Measurements from ENCODE around the gene SNX24. TPM values are rescaled to one million over a fixed set of nuclear protein-coding genes. Genes with fewer than 3 reads are reported as not detected.
"Not testable (repeated sequence)": the region's sequence is repeated elsewhere in the genome, so short reads cannot be mapped to it uniquely, and the experiment has no call there.

Gene SNX24
- total RNA-seq, 1 donor from 2014 or later = 19.3 TPM

GRCh38 chr5:122871661-122872060 is 26.2 kb downstream of the SNX24 start:
- no peak for DNase-seq

DNA sequence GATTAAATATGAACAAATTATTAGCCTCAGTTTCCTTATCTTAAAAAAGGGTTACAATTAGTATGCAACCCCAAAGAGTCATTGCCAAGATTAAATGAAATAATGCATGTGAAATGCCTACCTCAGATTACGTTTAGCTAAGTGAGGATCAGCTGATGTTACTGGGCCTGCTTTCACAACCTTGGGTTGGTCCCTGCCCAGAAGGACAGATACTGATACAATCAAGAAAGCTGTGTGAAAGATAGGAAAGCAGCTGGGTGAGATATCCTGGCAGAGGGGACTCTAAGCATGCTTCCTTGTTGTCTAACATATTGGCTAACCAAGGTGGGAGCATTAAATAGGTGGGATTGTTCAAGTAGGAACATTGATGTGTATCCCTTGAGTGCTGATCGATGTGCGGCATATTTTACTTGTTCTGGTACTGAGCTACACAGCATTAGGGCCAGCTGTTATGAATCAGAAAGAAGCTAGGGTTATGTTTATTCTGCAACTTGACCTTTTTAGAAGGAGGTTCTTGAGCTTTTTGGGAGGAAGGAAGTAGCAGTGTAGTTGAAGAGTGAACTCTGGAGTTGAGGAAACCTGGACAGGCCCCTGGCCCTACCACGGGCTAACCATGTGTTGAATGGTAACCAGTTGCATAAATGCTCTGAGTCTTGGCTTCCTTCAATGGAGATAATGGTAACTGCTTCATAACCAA is 28.9 kb downstream of the SNX24 start:
- DNase-seq = no peak

GRCh38 chr5:122877518-122877917 is 32.1 kb downstream of the SNX24 start:
- no peak for DNase-seq

GRCh38 chr5:122879076-122879475 is 33.7 kb downstream of the SNX24 start:
- DNase-seq = peak; percentile 78

- no peak for DNase-seq
Measured at GRCh38 chr5:122880170-122880689, 34.8 kb downstream of the SNX24 start.

DNA sequence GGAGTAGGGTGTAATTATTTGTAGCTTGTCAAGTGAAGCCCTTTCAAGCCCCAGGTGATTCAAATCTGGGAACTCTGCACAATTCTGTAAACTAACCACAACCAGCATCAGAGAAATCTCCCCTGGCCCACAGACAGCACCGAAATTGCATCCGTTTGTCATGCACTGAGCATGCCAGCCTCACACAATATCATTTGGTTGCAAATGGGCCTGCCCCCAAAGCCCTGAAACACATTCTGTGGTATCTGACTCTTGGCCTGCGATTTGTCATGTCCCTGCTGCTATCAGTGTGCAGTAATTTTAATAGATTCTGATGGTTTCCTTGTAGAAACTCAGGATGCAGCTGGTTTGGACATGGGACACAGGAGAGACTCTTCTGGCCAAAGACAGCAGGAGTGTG is 35.3 kb downstream of the SNX24 start:
- peak; percentile 14 for DNase-seq

- DNase-seq = no peak
Measured at GRCh38 chr5:122882831-122883230, 37.4 kb downstream of the SNX24 start.

- DNase-seq = no peak
Measured at GRCh38 chr5:122885045-122885517, 39.7 kb downstream of the SNX24 start.

DNA sequence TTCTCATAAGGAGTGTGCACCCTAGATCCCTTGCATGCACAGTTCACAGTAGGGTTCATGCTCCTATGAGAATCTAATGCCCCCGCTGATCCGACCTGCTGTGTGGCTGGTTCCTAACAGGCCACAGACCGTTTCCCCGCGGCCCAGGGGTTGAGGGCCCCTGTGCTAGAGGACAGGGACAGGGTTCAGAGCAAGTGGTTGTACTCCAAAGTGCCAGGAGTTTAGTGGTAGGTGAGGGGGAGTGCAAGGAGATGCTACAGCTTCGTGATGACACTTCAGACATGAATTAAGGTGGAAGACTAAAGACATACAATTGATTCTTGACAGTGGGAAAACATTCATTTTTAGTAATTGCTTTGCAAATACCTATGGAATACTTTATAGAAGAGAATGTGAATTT is 40.5 kb downstream of the SNX24 start:
- no peak for DNase-seq

- no peak for DNase-seq
Measured at GRCh38 chr5:122895141-122895540, 49.7 kb downstream of the SNX24 start.

DNA sequence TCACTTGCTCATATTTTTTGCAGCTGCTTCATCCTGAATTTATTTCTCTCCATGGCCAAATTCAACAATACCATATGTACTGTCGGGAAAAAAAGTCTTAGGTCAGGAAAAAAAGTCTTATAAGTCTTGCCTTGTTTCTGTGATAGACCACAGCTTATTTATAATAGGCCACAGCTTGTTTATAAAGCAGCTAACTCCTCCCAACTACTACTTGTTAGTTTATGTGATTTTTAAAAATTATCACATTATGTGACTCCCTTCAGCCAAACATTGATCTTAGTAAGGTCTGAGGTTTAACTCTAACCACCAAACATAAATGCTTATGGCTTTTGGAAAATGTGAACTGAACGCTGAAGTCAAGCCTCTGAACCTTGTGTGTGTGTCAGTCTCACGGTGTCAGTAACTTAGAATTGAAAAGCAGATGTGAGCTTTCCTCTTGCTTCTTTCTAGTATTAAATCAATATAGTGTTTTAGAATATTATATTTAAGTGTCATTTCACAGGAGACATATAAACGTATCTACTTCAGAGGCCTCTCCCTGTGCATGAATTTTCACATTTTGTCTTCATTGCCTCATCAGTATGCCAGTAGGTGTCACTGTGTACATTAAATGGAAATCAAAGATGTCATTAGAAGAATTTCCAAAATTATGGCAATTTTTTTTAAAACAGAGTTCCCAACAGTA is 51.3 kb downstream of the SNX24 start:
- peak; percentile 70 for DNase-seq

GRCh38 chr5:122897283-122897602 is 51.8 kb downstream of the SNX24 start:
- no peak for DNase-seq

- no peak for DNase-seq
Measured at GRCh38 chr5:122901346-122901745, 55.9 kb downstream of the SNX24 start.

DNA sequence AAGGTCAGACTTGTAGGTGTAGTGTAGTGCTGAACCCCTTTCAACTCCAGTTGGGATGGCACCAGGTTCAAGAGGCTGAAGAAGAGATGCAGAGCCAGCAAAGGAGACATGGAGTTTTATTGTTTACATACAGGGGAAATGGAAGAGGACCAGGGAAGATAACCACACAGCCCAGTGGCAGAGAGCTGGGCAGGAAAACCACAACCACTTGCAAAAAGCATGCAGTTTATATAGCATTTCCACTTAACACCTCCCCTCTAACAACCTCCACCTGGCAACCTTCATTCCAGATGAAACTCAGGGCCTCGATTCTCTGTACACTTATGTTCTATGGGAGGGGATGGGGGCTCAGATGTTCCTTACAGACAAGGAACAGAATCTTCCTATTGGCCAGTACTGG is 56.9 kb downstream of the SNX24 start:
- DNase-seq = no peak

GRCh38 chr5:122906768-122907167 is 61.4 kb downstream of the SNX24 start:
- DNase-seq = no peak

GRCh38 chr5:122907276-122907675 is 61.9 kb downstream of the SNX24 start:
- DNase-seq = no peak

GRCh38 chr5:122908108-122908507 is 62.7 kb downstream of the SNX24 start:
- DNase-seq = no peak

- DNase-seq = no peak
Measured at GRCh38 chr5:122908662-122909061, 63.2 kb downstream of the SNX24 start.

- no peak for DNase-seq
Measured at GRCh38 chr5:122909470-122910100, 64.2 kb downstream of the SNX24 start.

- DNase-seq = not testable (repeated sequence)
Measured at GRCh38 chr5:122913436-122913835, 68.0 kb downstream of the SNX24 start.

- no peak for DNase-seq
Measured at GRCh38 chr5:122915717-122916461, 70.5 kb downstream of the SNX24 start.

DNA sequence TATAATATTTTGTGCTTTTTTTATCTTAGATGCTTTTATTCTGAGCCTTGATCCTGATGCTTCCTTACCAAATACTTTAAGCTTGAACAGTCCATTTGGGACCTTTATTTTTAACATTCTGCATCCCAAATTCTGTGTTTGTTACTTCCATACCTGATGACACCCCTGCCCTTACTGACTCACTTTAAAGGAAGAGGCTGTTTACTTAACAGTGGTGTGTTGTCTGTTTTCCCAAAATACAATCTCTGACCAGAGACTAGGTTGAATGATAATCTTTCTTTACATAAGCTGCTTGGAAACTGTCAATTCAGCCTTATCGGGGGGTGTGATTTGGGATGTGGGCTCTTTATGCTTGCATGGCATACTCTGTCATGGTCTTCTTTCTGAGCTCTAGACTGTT is 71.1 kb downstream of the SNX24 start:
- no peak for DNase-seq

DNA sequence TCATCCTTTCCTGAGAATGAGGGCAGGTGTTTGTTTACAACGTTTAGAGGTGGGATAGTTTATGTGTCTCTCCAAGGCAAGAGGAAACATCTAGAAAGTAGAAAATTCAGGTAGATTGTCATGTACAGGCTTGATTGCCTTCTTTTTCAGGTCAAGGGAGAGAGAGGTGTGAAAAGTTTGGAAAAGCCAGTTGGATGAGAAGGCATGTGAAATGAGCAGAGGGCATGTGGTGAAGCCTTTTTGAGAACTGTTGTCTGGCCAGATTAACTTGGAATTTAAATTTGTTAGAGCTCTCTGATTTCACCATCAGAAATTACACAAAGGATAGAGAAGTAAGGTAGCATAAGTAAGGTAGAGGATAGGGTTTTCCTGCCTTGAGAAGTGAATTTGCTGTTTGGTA is 74.6 kb downstream of the SNX24 start:
- DNase-seq = no peak
